Endothelial cell of umbilical vein (primary cell): Measurements from ENCODE around the gene TRMT10C. TPM values are rescaled to one million over a fixed set of nuclear protein-coding genes. Genes with fewer than 3 reads are reported as not detected.

ENCODE experiments used
- BruUV-seq: library from RNA; stranded (reverse); fragments of 400-500 nt; replicated peaks from 2 replicates; lab custom pipeline; 2021; lab: Mats Ljungman, UMichigan
- CTCF ChIA-PET: fragments of 300-600, 350-600 bp; sonication (Branson Sonifier 250); formaldehyde crosslinking; loops from one replicate; lab custom pipeline; 2021; ENCODE audit warnings: antibody characterized with exemption, inconsistent platforms; lab: Charles Lee
- POLR2A ChIA-PET: fragments of 300-600, 350-600 bp; sonication (Branson Sonifier 250); formaldehyde crosslinking; loops from one replicate; lab custom pipeline; 2021; ENCODE audit warnings: antibody characterized with exemption, inconsistent platforms; lab: Charles Lee
- DNase-seq: peaks from one replicate; pipeline ENCODE4 v3.0.0-alpha.2; 2011; ENCODE audit warnings: low read depth, low spot score
- FAIRE-seq: peaks from 2 replicates; lab custom pipeline; 2011; peaks lifted over from hg19 to GRCh38; lab: Jason Lieb, UNC
- H2AFZ ChIP-seq: 2 replicates; pipeline ENCODE4 v1.6.0; 2012; ENCODE audit warnings: low read depth, low read length, control low read depth, inconsistent platforms
- H3K27ac ChIP-seq: 2 replicates; pipeline ENCODE4 v1.5.1; 2011; ENCODE audit warnings: low read depth, mild to moderate bottlenecking, control low read depth, low read length, moderate library complexity; ENCODE audit not compliant: insufficient read depth
- H3K27me3 ChIP-seq, 2 experiments: 2 replicates each; pipeline versions ENCODE4 v1.6.0 to v1.6.1; 2011; ENCODE audit warnings: low read length in 2 of 2, mixed read lengths in 1 of 2; ENCODE audit not compliant: control insufficient read depth in 2 of 2, insufficient read depth in 2 of 2
- H3K36me3 ChIP-seq, 2 experiments: 2 replicates in 1 of 2; 3 replicates in 1 of 2; pipeline ENCODE4 v1.5.1; 2011; ENCODE audit warnings: low read length in 2 of 2, mild to moderate bottlenecking in 1 of 2, moderate library complexity in 1 of 2; ENCODE audit not compliant: control insufficient read depth in 2 of 2, insufficient read depth in 2 of 2; ENCODE audit errors: extremely low read depth in 1 of 2
- H3K4me1 ChIP-seq: 3 replicates; pipeline ENCODE4 v1.5.1; 2011; ENCODE audit warnings: mild to moderate bottlenecking, low read length; ENCODE audit not compliant: control insufficient read depth, insufficient read depth; ENCODE audit errors: extremely low read depth
- H3K4me2 ChIP-seq: 2 replicates; pipeline ENCODE4 v1.6.1; 2011; ENCODE audit warnings: low read length, control low read depth, mixed read lengths; ENCODE audit not compliant: insufficient read depth
- H3K4me3 ChIP-seq, 3 experiments: fragments of 200-600 bp in 1 of 3; sonication (generic), shearing (Covaris generic) in 1 of 3; replicated peaks in 1 of 3; 2 replicates each; pipeline ENCODE4 v1.5.1; 2011 to 2016; ENCODE audit warnings: control low read depth in 3 of 3, low read length in 3 of 3, mild to moderate bottlenecking in 2 of 3, inconsistent platforms in 1 of 3, low read depth in 1 of 3, moderate library complexity in 1 of 3; ENCODE audit not compliant: insufficient read depth in 1 of 3
- H3K79me2 ChIP-seq: 2 replicates; pipeline ENCODE4 v1.6.0; 2012; ENCODE audit warnings: low read length, inconsistent platforms; ENCODE audit not compliant: control insufficient read depth, insufficient read depth
- H3K9ac ChIP-seq: replicated peaks from 2 replicates; pipeline ENCODE3; 2011; ENCODE audit warnings: low read length, control low read depth; ENCODE audit not compliant: insufficient read depth; ENCODE audit errors: extremely low read depth
- H3K9me1 ChIP-seq: replicated peaks from 3 replicates; pipeline ENCODE4 v1.6.0; 2011; ENCODE audit warnings: mild to moderate bottlenecking, low read length; ENCODE audit not compliant: control insufficient read depth, insufficient read depth; ENCODE audit errors: extremely low read depth
- H3K9me3 ChIP-seq: replicated peaks from 2 replicates; pipeline ENCODE4 v1.5.1; 2012; ENCODE audit warnings: low read length, inconsistent platforms; ENCODE audit not compliant: control insufficient read depth, insufficient read depth
- H4K20me1 ChIP-seq: replicated peaks from 2 replicates; pipeline ENCODE3; 2011; ENCODE audit warnings: mild to moderate bottlenecking, low read length; ENCODE audit not compliant: control insufficient read depth, insufficient read depth; ENCODE audit errors: extremely low read depth
- JUN ChIP-seq: IDR thresholded peaks from 2 replicates; pipeline ENCODE4 v1.6.1; 2011; ENCODE audit warnings: borderline replicate concordance, low read depth; ENCODE audit not compliant: insufficient read length, insufficient read depth
- POLR2A ChIP-seq: IDR thresholded peaks from 2 replicates; pipeline ENCODE4 v1.6.1; 2012; ENCODE audit warnings: low read depth, mild to moderate bottlenecking, control low read depth, low read length
- POLR2AphosphoS5 ChIP-seq: IDR thresholded peaks from 2 replicates; pipeline ENCODE4 v1.6.1; 2012; ENCODE audit warnings: low read depth, mild to moderate bottlenecking, control low read depth, low read length, moderate library complexity; ENCODE audit not compliant: insufficient read depth
- dilution Hi-C: fragments of 300-500 bp; cut with MboI; formaldehyde crosslinking; loops from one replicate; pipeline ENCODE4 v1.15.0; 2019; ENCODE audit warnings: low sequenced_read_pairs; ENCODE audit not compliant: extremely low pct_ligation_motif_present
- intact Hi-C: fragments of 100-400 bp; cut with micrococcal nuclease; formaldehyde crosslinking; loops from one replicate; pipeline ENCODE4 v1.10.0; 2022
- polyA plus RNA-seq, 4 experiments: library from polyadenylated mRNA; depleted of rRNA in 3 of 4; stranded (reverse) in 3 of 4; unstranded in 1 of 4; fragments of >200 nt; gene quantifications; 2 replicates each; pipeline versions ENCODE4 v1.2.1 to v1.2.3, GENCODE V29; 2011 to 2012; ENCODE audit warnings: missing spikeins in 1 of 4
- total RNA-seq: library from RNA; stranded (reverse); gene quantifications from 2 replicates; pipeline ENCODE4 v1.2.3, GENCODE V29; 2021

TRMT10C gene
- total and polyA plus RNA-seq, 2 donors (not counting 3 experiments of a cell fraction or from before 2014, with no cell fraction given): 16.6 to 28.0 TPM

- CTCF ChIA-PET: interaction anchor here (1.1 to 1.5 kb wide), 4 partner anchors 8 to 164 kb away, joined by 3 to 6 read pairs (median 4); partner anchors contain the start of genes PCNP and ZBTB11
- intact Hi-C loops: loop anchor here (1.0 kb wide), 3 partner anchors 8 to 61 kb away; partner anchors contain the start of genes PCNP and TRMT10C
- TF ChIP-seq POLR2AphosphoS5 (peak; percentile 65), POLR2A (peak; percentile 81), JUN (no peak)
- Histone ChIP-seq H3K4me1 (peaks cover 13% of the 10 kb centered on the region), H3K4me2 (peak within 1 kb of the TSS; percentile 96), H3K9ac (peak within 1 kb of the TSS; percentile 98), H2AFZ (peak within 1 kb of the TSS; percentile 90), H3K36me3 (no peaks in the 10 kb centered on the region), H3K27ac (peak within 1 kb of the TSS; percentile 93), H3K27me3 (no peaks in the 10 kb centered on the region), H3K4me3 (peak within 1 kb of the TSS; percentile 70 to 91 (median 74)), H4K20me1 (no peaks in the 10 kb centered on the region), H3K9me1 (no peaks in the 10 kb centered on the region), H3K9me3 (no peaks in the 10 kb centered on the region), H3K79me2 (peaks cover 3% of the 10 kb centered on the region)
- DNase-seq (peak; percentile 86), FAIRE-seq (peak; percentile 73)
- POLR2A ChIA-PET: interaction anchor here (1.1 to 1.3 kb wide), 4 partner anchors 8 to 50 kb away, joined by 3 to 4 read pairs (median 3); partner anchors contain the start of gene TRMT10C
- BruUV-seq: no TSS peak
- dilution Hi-C loops: no loop called here
Measured at GRCh38 chr3:101512646-101513418, 48.8 kb upstream of the TRMT10C start, which contains the start of gene SENP7. Gene SENP7 (minus strand): TSS chr3:101513212. CDS start chr3:101513130, 82 bp downstream.

- ChIA-PET POLR2A (interaction anchor here (0.9 to 1.3 kb wide), 4 partner anchors 8 to 60 kb away, joined by 3 to 4 read pairs (median 3); partner anchors contain the start of gene PCNP), CTCF (interaction anchor here (1.1 to 1.5 kb wide), 3 partner anchors 8 to 163 kb away, joined by 3 to 6 read pairs (median 5); partner anchors contain the start of genes PCNP and ZBTB11)
- no peaks in the 10 kb centered on the region for H3K9me3 ChIP-seq
- H3K4me2 ChIP-seq: peak overlapping the region; percentile 96
- H2AFZ ChIP-seq: peak overlapping the region; percentile 47
- TF ChIP-seq POLR2A (peak; percentile 75), JUN (no peak)
- peak overlapping the region; percentile 93 for H3K27ac ChIP-seq
- intact Hi-C loops: loop anchor here (1.0 kb wide), 2 partner anchors 8 to 48 kb away; partner anchors contain the start of gene TRMT10C
- peak overlapping the region; percentile 70 to 91 (median 74) for H3K4me3 ChIP-seq
- TSS peak; percentile 93 for BruUV-seq
- DNase-seq (no peak), FAIRE-seq (no peak)
- no peaks in the 10 kb centered on the region for H3K9me1 ChIP-seq
- H3K4me1 ChIP-seq: peaks cover 18% of the 10 kb centered on the region
- no peaks in the 10 kb centered on the region for H4K20me1 ChIP-seq
- no peaks in the 10 kb centered on the region for H3K36me3 ChIP-seq
- peak overlapping the region; percentile 98 for H3K9ac ChIP-seq
- peaks cover 3% of the 10 kb centered on the region for H3K79me2 ChIP-seq
- dilution Hi-C loops: no loop called here
- H3K27me3 ChIP-seq: no peaks in the 10 kb centered on the region
Measured at GRCh38 chr3:101513419-101513986, 48.2 kb upstream of the TRMT10C start.
